Measurements from ENCODE around the gene TTYH3.

DNA sequence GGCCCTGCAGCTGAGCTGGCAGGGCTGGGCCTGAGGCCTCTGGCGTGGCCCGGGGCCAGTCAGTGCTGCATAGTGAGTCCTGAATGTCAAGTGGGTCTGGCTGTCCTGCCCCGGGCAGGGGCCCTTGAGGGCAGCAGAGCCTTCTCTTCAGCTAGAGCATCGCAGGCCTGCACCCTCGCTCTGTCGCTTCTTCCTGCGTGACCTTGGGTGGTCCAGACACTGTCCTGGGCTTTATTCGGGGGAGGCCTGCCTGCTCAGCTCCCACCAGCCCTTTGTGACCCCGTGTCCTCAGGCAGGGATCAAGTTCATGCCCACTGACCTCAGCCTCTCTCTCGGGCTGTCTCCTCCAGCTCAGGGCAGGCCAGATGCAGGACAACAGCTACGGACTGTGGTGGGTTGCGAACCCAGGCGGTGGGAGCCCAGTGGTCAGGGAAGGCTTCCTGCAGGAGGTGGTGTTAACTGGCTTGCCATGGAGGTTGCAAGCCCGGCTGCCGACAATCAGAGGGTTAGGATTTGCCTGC lies 3.4 kb downstream of the TTYH3 start:
- no peak for TF ChIP-seq POLR2A (IDR thresholded peaks at IDR 0.05)
- TF ChIP-seq CTCF (IDR thresholded peaks at IDR 0.05), result no peak
- no peak for TF ChIP-seq POLR2AphosphoS5 (IDR thresholded peaks at IDR 0.05; ENCODE audit: insufficient read depth in 1 of 2, low read depth in 1 of 2)

Measured in vagina (tissue), 2 donors.